ENCODE results near the gene FHIP2A. TPM values are rescaled to one million over a fixed set of nuclear protein-coding genes. Genes with fewer than 3 reads are reported as not detected.

The FHIP2A gene
- total RNA-seq, 2 experiments from 2014 or later = 15.2 to 17.6 TPM

DNA sequence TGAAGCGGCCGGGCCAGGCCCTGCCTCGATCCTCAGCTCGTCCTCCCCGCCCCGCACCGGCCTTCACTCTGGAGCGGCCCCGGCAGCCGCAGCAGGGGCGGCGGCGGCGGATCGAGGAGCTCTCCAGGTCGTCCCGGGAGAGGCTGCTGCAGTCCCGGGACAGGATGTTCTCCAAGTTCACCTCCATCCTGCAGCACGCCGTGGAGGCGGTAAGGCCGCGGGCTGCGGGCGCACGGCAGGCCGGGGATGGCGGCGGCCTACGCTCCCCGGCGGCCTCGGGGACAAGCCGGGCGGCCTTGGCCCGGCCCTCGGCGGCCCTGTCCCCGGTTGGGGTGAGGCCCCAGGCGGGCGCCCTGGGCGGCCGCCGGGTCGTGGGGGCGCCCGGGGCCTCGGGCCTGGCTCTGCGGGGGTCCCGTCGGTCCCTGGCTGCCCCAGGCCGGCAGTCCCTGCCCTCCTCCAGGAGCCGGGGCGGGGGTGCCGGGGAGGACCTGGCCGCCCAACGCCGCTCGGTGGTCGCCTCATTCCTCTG, 399 bp downstream of the FHIP2A start:
- Mint-ChIP-seq H3K4me1 (ENCODE audit: low read depth) (peaks cover 32% of the 10 kb centered on the region), H3K9me3 (ENCODE audit: insufficient read depth) (no peaks in the 10 kb centered on the region), H3K4me3 (peak overlapping the region; percentile 95), H3K27ac (peak overlapping the region; percentile 94), H3K36me3 (ENCODE audit: low read depth) (peaks cover 15% of the 10 kb centered on the region), H3K27me3 (ENCODE audit: low read depth) (peaks cover 12% of the 10 kb centered on the region)
- no peak for DNase-seq
- ChIA-PET CTCF (interaction anchor here (0.8 to 3.6 kb wide), 25 partner anchors 10 to 518 kb away, joined by 3 to 48 read pairs (median 4); no protein-coding TSS in a partner anchor), POLR2A (interaction anchor here (0.6 to 2.3 kb wide), 14 partner anchors 10 to 648 kb away, joined by 3 to 25 read pairs (median 3); partner anchors contain the start of gene TRUB1)
- ATAC-seq = peak; percentile 67

DNA sequence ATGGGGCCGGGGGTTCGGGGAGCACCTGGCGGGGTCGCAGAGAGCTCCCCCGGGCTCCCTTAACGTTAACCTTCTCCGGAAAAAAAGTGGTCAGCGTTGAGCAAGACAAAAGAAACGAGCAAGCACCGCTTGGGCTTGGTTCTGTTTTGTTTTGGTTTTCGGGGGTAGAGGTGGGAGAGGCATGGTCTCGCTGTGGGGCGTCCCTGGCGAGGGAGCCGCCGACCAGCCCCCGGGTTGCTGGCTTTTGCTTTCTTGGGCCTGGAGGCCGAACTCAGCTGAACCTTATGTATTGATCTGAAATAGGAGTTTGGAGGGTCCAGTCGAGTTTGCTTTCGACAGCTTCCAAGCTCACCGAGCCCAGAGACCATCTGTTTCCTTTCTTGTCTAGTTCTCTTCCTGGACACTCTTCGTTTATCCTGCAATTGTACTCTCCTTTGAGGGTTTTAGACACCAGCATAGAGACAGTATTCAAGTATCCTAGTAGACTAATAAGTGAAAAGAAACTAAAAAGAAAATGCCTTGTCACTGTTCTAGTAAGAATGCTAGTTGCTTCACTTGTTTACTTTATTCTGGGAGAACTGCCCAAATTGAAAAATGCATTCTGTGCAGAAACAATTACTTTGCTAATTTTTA, 980 bp downstream of the FHIP2A start:
- Mint-ChIP-seq H3K36me3 (ENCODE audit: low read depth) (peaks cover 15% of the 10 kb centered on the region), H3K27ac (peak overlapping the region; percentile 94), H3K4me3 (peak overlapping the region; percentile 95), H3K4me1 (ENCODE audit: low read depth) (peaks cover 32% of the 10 kb centered on the region), H3K9me3 (ENCODE audit: insufficient read depth) (no peaks in the 10 kb centered on the region), H3K27me3 (ENCODE audit: low read depth) (peaks cover 12% of the 10 kb centered on the region)
- peak; percentile 40 for ATAC-seq
- peak; percentile 48 for DNase-seq
- ChIA-PET POLR2A (interaction anchor here (0.6 to 2.3 kb wide), 8 partner anchors 11 to 969 kb away, joined by 3 to 25 read pairs (median 6); partner anchors contain the start of genes DCLRE1A and TRUB1), CTCF (interaction anchor here (0.8 to 3.6 kb wide), 22 partner anchors 9 to 519 kb away, joined by 3 to 48 read pairs (median 4); no protein-coding TSS in a partner anchor)

- Mint-ChIP-seq H3K27me3 (ENCODE audit: low read depth) (peaks cover 8% of the 10 kb centered on the region), H3K9me3 (ENCODE audit: insufficient read depth) (no peaks in the 10 kb centered on the region), H3K4me3 (peak overlapping the region; percentile 95), H3K36me3 (ENCODE audit: low read depth) (peaks cover 15% of the 10 kb centered on the region), H3K27ac (peak overlapping the region; percentile 94), H3K4me1 (ENCODE audit: low read depth) (peaks cover 32% of the 10 kb centered on the region)
- CTCF ChIA-PET = interaction anchor here (1.3 to 3.6 kb wide), 11 partner anchors 9 to 282 kb away, joined by 3 to 48 read pairs (median 7); no protein-coding TSS in a partner anchor
- ATAC-seq (no peak), DNase-seq (no peak)
- POLR2A ChIA-PET = interaction anchor here (1.0 to 2.3 kb wide), 5 partner anchors 11 to 970 kb away, joined by 3 to 25 read pairs (median 12); partner anchors contain the start of genes DCLRE1A and TRUB1
Observed at GRCh38 chr10:114823077-114823463, 1.5 kb downstream of the FHIP2A start.

DNA sequence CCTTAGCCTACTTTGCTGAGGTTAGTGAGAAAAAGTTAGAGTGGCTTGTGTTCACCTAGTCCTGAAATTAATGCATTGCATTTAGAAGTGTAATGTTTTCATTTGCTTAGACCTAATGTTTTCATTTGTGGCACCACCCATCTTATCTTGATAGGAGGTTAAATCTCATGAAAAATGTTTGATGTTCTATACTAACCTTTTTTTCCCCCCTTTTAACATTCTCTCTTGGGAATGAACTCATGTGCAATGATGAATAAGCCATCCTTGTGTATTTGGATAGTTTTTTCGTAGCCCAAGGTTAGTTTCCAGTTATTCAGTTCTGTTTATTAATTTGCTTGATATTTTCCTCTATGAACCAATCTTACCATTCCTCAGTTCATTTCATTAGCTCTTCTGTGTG, 2.8 kb downstream of the FHIP2A start:
- Mint-ChIP-seq H3K27me3 (ENCODE audit: low read depth) (peaks cover 2% of the 10 kb centered on the region), H3K36me3 (ENCODE audit: low read depth) (peaks cover 15% of the 10 kb centered on the region), H3K9me3 (ENCODE audit: insufficient read depth) (no peaks in the 10 kb centered on the region), H3K4me3 (no peak overlapping the region), H3K4me1 (ENCODE audit: low read depth) (peaks cover 32% of the 10 kb centered on the region), H3K27ac (no peak overlapping the region)
- ATAC-seq (no peak), DNase-seq (no peak)
- CTCF ChIA-PET = interaction anchor here (1.7 kb wide), 1 partner anchor 20 kb away, joined by 4 read pairs; no protein-coding TSS in a partner anchor
- POLR2A ChIA-PET = no interaction called here

DNA sequence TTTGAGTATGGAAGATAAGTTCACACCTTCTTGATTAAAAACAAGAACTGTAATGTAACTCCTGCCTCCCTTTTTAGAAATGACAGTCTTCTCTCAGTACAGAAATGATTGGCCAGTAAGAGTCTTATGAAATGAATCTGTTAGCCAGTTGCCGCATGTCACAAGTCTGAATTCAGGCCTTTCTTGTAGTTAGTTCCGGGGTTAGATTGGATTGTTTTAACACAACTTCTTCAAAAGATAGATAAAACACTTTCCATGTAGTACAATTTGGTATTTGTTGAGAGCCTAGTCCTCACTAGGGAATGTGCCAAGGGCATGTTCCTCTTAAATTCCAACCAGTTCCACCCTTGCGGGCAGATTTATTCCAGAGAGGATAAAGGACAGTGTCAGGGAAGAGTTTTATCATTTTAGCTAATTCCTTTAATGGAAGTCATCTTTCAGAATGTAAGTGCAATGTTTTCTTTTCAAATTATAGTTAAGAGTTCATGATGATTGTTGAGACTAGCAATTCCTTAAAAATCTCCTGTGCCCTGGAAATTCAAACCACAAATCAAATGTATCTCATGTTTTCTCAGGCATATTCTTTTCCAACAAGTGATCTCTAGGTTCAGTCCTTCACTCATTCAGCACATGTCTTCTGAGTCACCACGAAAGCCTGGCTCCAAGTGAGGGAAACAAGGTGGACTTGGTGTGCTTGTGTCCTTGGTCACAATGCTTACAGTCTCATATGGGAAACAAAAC, 4.1 kb downstream of the FHIP2A start:
- CTCF ChIA-PET = interaction anchor here (1.7 kb wide), 1 partner anchor 18 kb away, joined by 4 read pairs; no protein-coding TSS in a partner anchor
- no peak for ATAC-seq
- no peak overlapping the region for H3K4me3 Mint-ChIP-seq

GRCh38 chr10:114829160-114829909, 7.8 kb downstream of the FHIP2A start:
- ChIA-PET POLR2A (interaction anchor here (0.6 kb wide), 1 partner anchor 245 kb away, joined by 3 read pairs; no protein-coding TSS in a partner anchor), CTCF (interaction anchor here (4.6 kb wide), 1 partner anchor 7 kb away, joined by 26 read pairs; the partner anchor contains the start of gene FHIP2A)
- ATAC-seq (no peak), DNase-seq (no peak)
- peaks cover 13% of the 10 kb centered on the region for H3K4me1 Mint-ChIP-seq (ENCODE audit: low read depth)
- no peaks in the 10 kb centered on the region for H3K27me3 Mint-ChIP-seq (ENCODE audit: low read depth)
- no peak overlapping the region for H3K4me3 Mint-ChIP-seq
- peaks cover 20% of the 10 kb centered on the region for H3K36me3 Mint-ChIP-seq (ENCODE audit: low read depth)
- H3K9me3 Mint-ChIP-seq (ENCODE audit: insufficient read depth) = no peaks in the 10 kb centered on the region
- no peak overlapping the region for H3K27ac Mint-ChIP-seq

More for the DNA sequence above, 4.1 kb downstream of the FHIP2A start:
- no peak overlapping the region for H3K27ac Mint-ChIP-seq
- no peak for DNase-seq
- peaks cover 34% of the 10 kb centered on the region for H3K4me1 Mint-ChIP-seq (ENCODE audit: low read depth)
- peaks cover 15% of the 10 kb centered on the region for H3K36me3 Mint-ChIP-seq (ENCODE audit: low read depth)
- POLR2A ChIA-PET = interaction anchor here (0.6 kb wide), 1 partner anchor 284 kb away, joined by 4 read pairs; no protein-coding TSS in a partner anchor
- no peaks in the 10 kb centered on the region for H3K9me3 Mint-ChIP-seq (ENCODE audit: insufficient read depth)
- no peaks in the 10 kb centered on the region for H3K27me3 Mint-ChIP-seq (ENCODE audit: low read depth)

DNA sequence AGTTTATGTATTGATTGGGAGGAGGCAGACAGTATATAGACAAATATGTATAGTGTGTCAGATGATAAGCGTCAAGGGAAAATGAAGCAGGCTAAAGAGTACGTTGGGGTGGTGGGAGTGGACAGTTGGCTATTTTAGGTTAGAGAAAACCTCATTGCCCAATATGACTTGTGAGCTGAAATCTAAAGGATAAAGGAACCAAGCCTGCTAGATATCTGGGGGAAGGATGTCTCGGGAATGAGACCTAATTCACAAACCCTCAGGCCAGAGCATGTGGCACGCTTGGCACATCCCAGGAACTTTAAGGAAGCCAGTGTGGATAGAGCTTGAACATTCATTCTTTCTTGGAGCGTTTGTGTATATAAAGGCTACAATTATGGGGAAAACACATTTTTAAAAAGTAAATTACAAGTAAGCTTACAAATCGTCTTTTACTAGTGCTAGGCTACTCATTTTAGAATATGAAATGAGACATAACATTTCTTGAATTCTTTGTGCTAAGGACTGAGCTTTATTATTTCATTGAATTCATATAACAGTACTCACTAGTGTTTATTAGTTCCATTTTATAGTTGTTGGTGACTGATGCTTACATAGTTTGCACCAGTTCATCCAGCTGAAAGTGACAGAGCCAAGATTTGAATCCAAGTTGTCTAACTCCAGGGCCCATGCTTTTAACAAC, 9.7 kb downstream of the FHIP2A start:
- ChIA-PET POLR2A (no interaction called here), CTCF (interaction anchor here (4.6 kb wide), 1 partner anchor 9 kb away, joined by 26 read pairs; the partner anchor contains the start of gene FHIP2A)
- H3K36me3 Mint-ChIP-seq (ENCODE audit: low read depth) = peaks cover 17% of the 10 kb centered on the region
- H3K4me3 Mint-ChIP-seq = no peak overlapping the region
- DNase-seq (no peak), ATAC-seq (no peak)
- H3K27me3 Mint-ChIP-seq (ENCODE audit: low read depth) = no peaks in the 10 kb centered on the region
- H3K9me3 Mint-ChIP-seq (ENCODE audit: insufficient read depth) = no peaks in the 10 kb centered on the region
- peaks cover 4% of the 10 kb centered on the region for H3K4me1 Mint-ChIP-seq (ENCODE audit: low read depth)
- no peak overlapping the region for H3K27ac Mint-ChIP-seq

GRCh38 chr10:114837690-114838089, 16.1 kb downstream of the FHIP2A start:
- Mint-ChIP-seq H3K36me3 (ENCODE audit: low read depth) (peaks cover 26% of the 10 kb centered on the region), H3K27me3 (ENCODE audit: low read depth) (no peaks in the 10 kb centered on the region), H3K4me3 (no peak overlapping the region), H3K9me3 (ENCODE audit: insufficient read depth) (no peaks in the 10 kb centered on the region), H3K4me1 (ENCODE audit: low read depth) (no peaks in the 10 kb centered on the region), H3K27ac (no peak overlapping the region)
- ChIA-PET CTCF (no interaction called here), POLR2A (no interaction called here)
- ATAC-seq (no peak), DNase-seq (no peak)

DNA sequence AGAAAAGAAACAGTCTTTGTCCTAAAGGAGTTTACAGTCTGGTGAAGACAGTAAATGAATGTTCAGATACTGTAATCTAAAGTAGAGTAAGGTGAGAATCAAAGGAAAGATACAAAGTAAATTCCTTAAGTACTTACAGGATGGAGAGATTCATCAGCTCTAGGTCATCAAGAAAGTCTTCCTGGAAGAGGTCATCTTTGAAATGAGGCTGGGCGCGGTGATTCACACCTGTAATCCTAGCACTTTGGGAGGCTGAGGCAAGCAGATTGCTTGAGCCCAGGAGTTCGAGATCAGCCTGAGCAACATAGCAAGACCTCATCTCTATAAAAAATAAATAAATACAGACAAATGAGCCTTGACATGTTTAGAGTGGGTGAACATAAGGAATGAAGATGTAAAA, 18.3 kb downstream of the FHIP2A start:
- CTCF ChIA-PET = interaction anchor here (1.2 kb wide), 1 partner anchor 18 kb away, joined by 3 read pairs; the partner anchor contains the start of gene FHIP2A
- Mint-ChIP-seq H3K36me3 (ENCODE audit: low read depth) (peaks cover 32% of the 10 kb centered on the region), H3K27me3 (ENCODE audit: low read depth) (no peaks in the 10 kb centered on the region), H3K4me1 (ENCODE audit: low read depth) (no peaks in the 10 kb centered on the region), H3K4me3 (no peak overlapping the region), H3K27ac (no peak overlapping the region), H3K9me3 (ENCODE audit: insufficient read depth) (no peaks in the 10 kb centered on the region)
- no peak for ATAC-seq
- POLR2A ChIA-PET = no interaction called here
- DNase-seq = no peak

- Mint-ChIP-seq H3K27ac (no peak overlapping the region), H3K4me1 (ENCODE audit: low read depth) (no peaks in the 10 kb centered on the region), H3K9me3 (ENCODE audit: insufficient read depth) (no peaks in the 10 kb centered on the region), H3K4me3 (no peak overlapping the region), H3K27me3 (ENCODE audit: low read depth) (no peaks in the 10 kb centered on the region), H3K36me3 (ENCODE audit: low read depth) (peaks cover 47% of the 10 kb centered on the region)
- POLR2A ChIA-PET = no interaction called here
- CTCF ChIA-PET = no interaction called here
- no peak for DNase-seq
- ATAC-seq = no peak
Observed at GRCh38 chr10:114845978-114846693, 24.6 kb downstream of the FHIP2A start.

Measured in activated CD8-positive, alpha-beta T cell treated with anti-CD3 and anti-CD28 coated beads, Interleukin-2, amount 10 ng/mL, durations not matched to agents 7 days and 5 days (primary cell).